ENCODE results near the gene EVX1.

- TF ChIP-seq NRF1 (IDR thresholded peaks at IDR 0.05; ENCODE audit: low read depth, low read length), result no peak
- no peak for TF ChIP-seq FOSL1 (IDR thresholded peaks at IDR 0.05; ENCODE audit: insufficient read depth, low read depth, low read length)
- TF ChIP-seq JUND (IDR thresholded peaks at IDR 0.05; ENCODE audit: low read length), result no peak
- no peak for TF ChIP-seq RAD21 (IDR thresholded peaks at IDR 0.05 in 1 of 2, conservative IDR thresholded peaks at IDR 0.05 in 1 of 2; ENCODE audit: low read depth in 2 of 2, low read length in 2 of 2)
- no peak for TF ChIP-seq CHD7 (IDR thresholded peaks at IDR 0.05; ENCODE audit: insufficient replicate concordance, low read length)
- no peak for TF ChIP-seq TBP (IDR thresholded peaks at IDR 0.05; ENCODE audit: low read depth, low read length)
- no peak for TF ChIP-seq EZH2 (IDR thresholded peaks at IDR 0.05; ENCODE audit: low read depth, low read length, severe bottlenecking)
- no peak for TF ChIP-seq POLR2AphosphoS5 (IDR thresholded peaks at IDR 0.05; ENCODE audit: low read depth, low read length)
- no peak for TF ChIP-seq CTCF (IDR thresholded peaks at IDR 0.05; ENCODE audit: control extremely low read depth in 1 of 3, insufficient read depth in 1 of 3, low read depth in 1 of 3, low read length in 3 of 3)
- TF ChIP-seq HDAC6 (IDR thresholded peaks at IDR 0.05; ENCODE audit: low read depth, low read length), result no peak
These were observed 33.6 kb upstream of the EVX1 start for GRCh38 chr7:27208998-27209397.

Data from H1 (cell line).